Body of pancreas (tissue), 4 donors: Measurements from ENCODE around the gene EPHB1. TPM values are rescaled to one million over a fixed set of nuclear protein-coding genes. Genes with fewer than 3 reads are reported as not detected.

Source experiments
- ATAC-seq: fragments of 150-250 bp; one replicate; pipeline ENCODE4 v1.9.1; 2016
- DNase-seq, 4 donors: peaks; one replicate each; pipeline ENCODE4 v3.0.0-alpha.2; 2019
- H3K27ac ChIP-seq, 4 donors: fragments of 200-600 bp; sonication (generic); 1 replicate in 3 of 4; 2 replicates in 1 of 4; pipeline versions ENCODE4 v1.5.1 to v1.6.1; 2016 to 2019; ENCODE audit warnings: mild to moderate bottlenecking in 1 of 4, mixed read lengths in 1 of 4, moderate library complexity in 1 of 4
- H3K27me3 ChIP-seq, 2 donors: fragments of 200-600 bp; sonication (generic); one replicate each; pipeline ENCODE4 v1.6.0; 2016; ENCODE audit warnings: mild to moderate bottlenecking in 1 of 2
- H3K36me3 ChIP-seq, 2 donors: fragments of 200-600 bp; sonication (generic); replicated peaks in 1 of 2; 2 replicates each; pipeline ENCODE4 v1.5.1; 2016; ENCODE audit warnings: low read depth in 2 of 2; ENCODE audit not compliant: insufficient read depth in 1 of 2
- H3K4me1 ChIP-seq: fragments of 200-600 bp; sonication (generic); one replicate; pipeline ENCODE4 v1.6.0; 2016
- H3K4me3 ChIP-seq, 2 donors: fragments of 200-600 bp; sonication (generic); 1 replicate in 1 of 2; 2 replicates in 1 of 2; pipeline ENCODE4 v1.5.1; 2016 to 2019
- H3K9me3 ChIP-seq, 3 donors: fragments of 200-600 bp; sonication (generic); 1 replicate in 2 of 3; 2 replicates in 1 of 3; pipeline ENCODE4 v1.5.1; 2016
- CTCF ChIP-seq, 7 experiments: fragments of 450-650 bp in 4 of 7; fragments of 200-600 bp in 3 of 7; sonication (generic) in 3 of 7; IDR thresholded peaks; one replicate each; pipeline ENCODE4 v1.5.1; 2016 to 2019; ENCODE audit warnings: antibody characterized with exemption in 7 of 7
- POLR2A ChIP-seq, 3 donors: fragments of 450-650 bp; IDR thresholded peaks; one replicate each; pipeline ENCODE4 v1.6.1; 2016; ENCODE audit warnings: antibody characterized with exemption in 3 of 3, mild to moderate bottlenecking in 2 of 3
- WGBS, 2 donors: methylation state at CpG; one replicate each; pipeline ENCODE4 v1.1.5; 2017; 5-methylcytosine and 5-hydroxymethylcytosine counted together
- intact Hi-C: fragments of 100-400 bp; cut with DNase I; formaldehyde crosslinking; loops from one replicate; pipeline ENCODE4 v1.15.1; 2023
- total RNA-seq, 2 donors: library from RNA; depleted of rRNA; stranded (reverse); fragments of >200 nt; gene quantifications; one replicate each; pipeline ENCODE4 v1.1.0, GENCODE V29; 2016

The EPHB1 gene
- total RNA-seq, 2 donors from 2014 or later = 1.3 TPM; not detected in 1

GRCh38 chr3:134976948-134977347 is 181.9 kb downstream of the EPHB1 start:
- Histone ChIP-seq H3K27ac (no peak overlapping the region), H3K4me1 (no peaks in the 10 kb centered on the region), H3K4me3 (no peak overlapping the region), H3K27me3 (no peaks in the 10 kb centered on the region), H3K36me3 (no peaks in the 10 kb centered on the region), H3K9me3 (no peaks in the 10 kb centered on the region)
- intact Hi-C loops = no loop called here
- 76 to 80% methylated on average over 3 of the region's 3 CpGs for WGBS, 2 donors
- ATAC-seq = no peak
- no peak for TF ChIP-seq CTCF (IDR thresholded peaks at IDR 0.05)
- TF ChIP-seq POLR2A (IDR thresholded peaks at IDR 0.05) = no peak
- no peak for DNase-seq

GRCh38 chr3:134978658-134979057 is 183.6 kb downstream of the EPHB1 start:
- Histone ChIP-seq H3K36me3 (no peaks in the 10 kb centered on the region), H3K4me3 (no peak overlapping the region), H3K9me3 (no peaks in the 10 kb centered on the region), H3K4me1 (no peaks in the 10 kb centered on the region), H3K27ac (no peak overlapping the region), H3K27me3 (no peaks in the 10 kb centered on the region)
- no peak for TF ChIP-seq POLR2A (IDR thresholded peaks at IDR 0.05)
- TF ChIP-seq CTCF (IDR thresholded peaks at IDR 0.05) = no peak
- DNase-seq (no peak), ATAC-seq (no peak)
- 56 to 85% methylated on average over 1 of the region's 1 CpG for WGBS, 2 donors
- intact Hi-C loops = no loop called here

GRCh38 chr3:134985864-134986715 is 191.0 kb downstream of the EPHB1 start:
- intact Hi-C loops = no loop called here
- 59 to 76% methylated on average over 5 to 6 of the region's 6 CpGs for WGBS, 2 donors
- H3K9me3 ChIP-seq = no peaks in the 10 kb centered on the region
- TF ChIP-seq CTCF (IDR thresholded peaks at IDR 0.05) (no peak), POLR2A (IDR thresholded peaks at IDR 0.05) (no peak)
- no peaks in the 10 kb centered on the region for H3K36me3 ChIP-seq
- H3K27ac ChIP-seq = no peak overlapping the region
- no peaks in the 10 kb centered on the region for H3K4me1 ChIP-seq
- no peak for ATAC-seq
- no peak for DNase-seq
- H3K4me3 ChIP-seq = no peak overlapping the region
- no peaks in the 10 kb centered on the region for H3K27me3 ChIP-seq

- WGBS, 2 donors = 68 to 71% methylated on average over 2 of the region's 2 CpGs
- TF ChIP-seq CTCF (IDR thresholded peaks at IDR 0.05) (no peak), POLR2A (IDR thresholded peaks at IDR 0.05) (no peak)
- H3K4me1 ChIP-seq = no peaks in the 10 kb centered on the region
- ATAC-seq (no peak), DNase-seq (no peak)
- no peak overlapping the region for H3K4me3 ChIP-seq
- H3K36me3 ChIP-seq = no peaks in the 10 kb centered on the region
- H3K27me3 ChIP-seq = no peaks in the 10 kb centered on the region
- intact Hi-C loops = no loop called here
- no peak overlapping the region for H3K27ac ChIP-seq
- no peaks in the 10 kb centered on the region for H3K9me3 ChIP-seq
Observed at GRCh38 chr3:134988666-134989065, 193.6 kb downstream of the EPHB1 start.

- Histone ChIP-seq H3K36me3 (no peaks in the 10 kb centered on the region), H3K9me3 (no peaks in the 10 kb centered on the region), H3K4me3 (no peak overlapping the region), H3K27ac (no peak overlapping the region), H3K27me3 (no peaks in the 10 kb centered on the region), H3K4me1 (no peaks in the 10 kb centered on the region)
- 54 to 56% methylated on average over 4 of the region's 4 CpGs for WGBS, 2 donors
- ATAC-seq = no peak
- DNase-seq = no peak
- intact Hi-C loops = no loop called here
- no peak for TF ChIP-seq CTCF (IDR thresholded peaks at IDR 0.05)
- no peak for TF ChIP-seq POLR2A (IDR thresholded peaks at IDR 0.05)
Observed at GRCh38 chr3:134991003-134991402, 195.9 kb downstream of the EPHB1 start.
